Uterus (tissue), 4 donors: ENCODE measurements around the gene KRTAP4-9. TPM values are rescaled to one million over a fixed set of nuclear protein-coding genes. Genes with fewer than 3 reads are reported as not detected.

Experiments used
- DNase-seq, 2 donors: peaks; one replicate each; pipeline ENCODE4 v3.0.0-alpha.2; 2019 to 2020
- H3K27ac ChIP-seq, 2 donors: fragments of 200-600 bp; sonication (generic); 1 replicate in 1 of 2; 2 replicates in 1 of 2; pipeline ENCODE4 v1.5.1; 2016 to 2018
- H3K27me3 ChIP-seq, 2 donors: fragments of 200-600 bp; sonication (generic); one replicate each; pipeline ENCODE4 v1.5.1; 2018 to 2019; ENCODE audit warnings: control low read depth in 1 of 2
- H3K36me3 ChIP-seq, 2 donors: fragments of 200-600 bp; sonication (generic); one replicate each; pipeline ENCODE4 v1.5.1; 2019; ENCODE audit warnings: control low read depth in 1 of 2
- H3K4me1 ChIP-seq, 2 donors: fragments of 200-600 bp; sonication (generic); one replicate each; pipeline ENCODE4 v1.5.1; 2018 to 2019; ENCODE audit warnings: control low read depth in 1 of 2
- H3K4me3 ChIP-seq, 2 donors: fragments of 200-600 bp; sonication (generic); 1 replicate in 1 of 2; 2 replicates in 1 of 2; pipeline ENCODE4 v1.5.1; 2018 to 2019; ENCODE audit warnings: mild to moderate bottlenecking in 1 of 2
- H3K9me3 ChIP-seq, 2 donors: fragments of 200-600 bp; sonication (generic); one replicate each; pipeline ENCODE4 v1.5.1; 2019; ENCODE audit warnings: control low read depth in 1 of 2
- CTCF ChIP-seq, 4 experiments: fragments of 200-600 bp in 2 of 4; fragments of 450-650 bp in 2 of 4; sonication (generic) in 2 of 4; IDR thresholded peaks; one replicate each; pipeline ENCODE4 v1.5.1; 2016 to 2019; ENCODE audit warnings: antibody characterized with exemption in 4 of 4, mild to moderate bottlenecking in 2 of 4, moderate library complexity in 1 of 4
- POLR2A ChIP-seq, 2 donors: fragments of 450-650 bp; IDR thresholded peaks; one replicate each; pipeline ENCODE4 v1.6.1; 2016; ENCODE audit warnings: antibody characterized with exemption in 2 of 2, mild to moderate bottlenecking in 1 of 2, moderate library complexity in 1 of 2
- intact Hi-C: fragments of 100-400 bp; cut with DNase I; formaldehyde crosslinking; loops from one replicate; pipeline ENCODE4 v1.15.1; 2023; ENCODE audit warnings: low total_unique reads
- total RNA-seq, 4 donors: library from RNA; depleted of rRNA in 3 of 4; stranded (reverse); fragments of >200 nt in 3 of 4; gene quantifications; one replicate each; pipeline versions ENCODE4 v1.1.0 to v1.2.4, GENCODE V29; 2014 to 2023
- donor health status: DM: yes; HTN: yes; CAD: no.

KRTAP4-9 gene
- total RNA-seq, 4 donors from 2014 or later, result not detected

- H3K4me3 ChIP-seq, result no peak within 1 kb of the TSS
- no peak for TF ChIP-seq POLR2A (IDR thresholded peaks at IDR 0.05)
- TF ChIP-seq CTCF (IDR thresholded peaks at IDR 0.05), result no peak
- no peaks in the 10 kb centered on the region for H3K9me3 ChIP-seq
- no peak for DNase-seq
- intact Hi-C loops, result no loop called here
- no peak within 1 kb of the TSS for H3K27ac ChIP-seq
- H3K4me1 ChIP-seq, result no peaks in the 10 kb centered on the region
- H3K27me3 ChIP-seq, result no peaks in the 10 kb centered on the region
- no peaks in the 10 kb centered on the region for H3K36me3 ChIP-seq
These were observed 44.4 kb downstream of the KRTAP4-9 start, which contains the start of gene KRTAP4-5 for GRCh38 chr17:41149652-41149985. Gene KRTAP4-5, minus strand, starts transcription at chr17:41149825. Its CDS starts 58 bp downstream, at chr17:41149767.

- H3K27ac ChIP-seq, result no peak overlapping the region
- H3K4me1 ChIP-seq, result no peaks in the 10 kb centered on the region
- no peak for DNase-seq
- H3K9me3 ChIP-seq, result no peaks in the 10 kb centered on the region
- no peak overlapping the region for H3K4me3 ChIP-seq
- TF ChIP-seq POLR2A (IDR thresholded peaks at IDR 0.05) (no peak), CTCF (IDR thresholded peaks at IDR 0.05) (no peak)
- no peaks in the 10 kb centered on the region for H3K27me3 ChIP-seq
- intact Hi-C loops, result no loop called here
- no peaks in the 10 kb centered on the region for H3K36me3 ChIP-seq
These were observed 44.8 kb downstream of the KRTAP4-9 start for GRCh38 chr17:41150026-41150425.

- no peak for DNase-seq
- Histone ChIP-seq H3K4me3 (no peak overlapping the region), H3K9me3 (no peaks in the 10 kb centered on the region), H3K4me1 (no peaks in the 10 kb centered on the region), H3K27me3 (no peaks in the 10 kb centered on the region), H3K27ac (no peak overlapping the region), H3K36me3 (no peaks in the 10 kb centered on the region)
- TF ChIP-seq CTCF (IDR thresholded peaks at IDR 0.05) (no peak), POLR2A (IDR thresholded peaks at IDR 0.05) (no peak)
- intact Hi-C loops, result no loop called here
These were observed 46.3 kb downstream of the KRTAP4-9 start for GRCh38 chr17:41151525-41151924.

GRCh38 chr17:41153856-41154255, 48.7 kb downstream of the KRTAP4-9 start:
- Histone ChIP-seq H3K27ac (no peak overlapping the region), H3K9me3 (no peaks in the 10 kb centered on the region), H3K4me3 (no peak overlapping the region), H3K27me3 (no peaks in the 10 kb centered on the region), H3K36me3 (no peaks in the 10 kb centered on the region), H3K4me1 (no peaks in the 10 kb centered on the region)
- TF ChIP-seq CTCF (IDR thresholded peaks at IDR 0.05) (no peak), POLR2A (IDR thresholded peaks at IDR 0.05) (no peak)
- intact Hi-C loops, result no loop called here
- no peak for DNase-seq

Other genes with a start within 250 kb of the KRTAP4-9 start
- not detected for gene KRT12, start 238.2 kb upstream of the KRTAP4-9 start, total RNA-seq
- under 1 TPM in 3 of 4 donors, not detected in 1; 0.26 to 0.83 (median 0.29) TPM for gene KRT20, start 220.1 kb upstream of the KRTAP4-9 start, total RNA-seq
- 1 to 10 TPM in 1 of 4 donors, under 1 TPM in 1, not detected in 2; 0.79 to 3.1 TPM for gene KRT23, start 167.7 kb upstream of the KRTAP4-9 start, total RNA-seq
- gene KRT39, start 138.4 kb upstream of the KRTAP4-9 start, total RNA-seq, result not detected
- gene KRT40, start 121.1 kb upstream of the KRTAP4-9 start, total RNA-seq, result under 1 TPM in 1 of 4 donors, not detected in 3; 0.21 TPM
- gene KRTAP3-3, start 111.2 kb upstream of the KRTAP4-9 start, total RNA-seq, result not detected
- gene KRTAP3-2, start 105.5 kb upstream of the KRTAP4-9 start, total RNA-seq, result not detected
- not detected for gene KRTAP3-1, start 96.3 kb upstream of the KRTAP4-9 start, total RNA-seq
- gene KRTAP1-5, start 78.2 kb upstream of the KRTAP4-9 start, total RNA-seq, result not detected
- not detected for gene KRTAP1-4, start 75.2 kb upstream of the KRTAP4-9 start, total RNA-seq
- not detected for gene KRTAP1-3, start 70.5 kb upstream of the KRTAP4-9 start, total RNA-seq
- not detected for gene KRTAP1-1, start 63.9 kb upstream of the KRTAP4-9 start, total RNA-seq
- gene KRTAP2-1, start 58.1 kb upstream of the KRTAP4-9 start, total RNA-seq, result not detected
- gene KRTAP2-2, start 50.2 kb upstream of the KRTAP4-9 start, total RNA-seq, result not detected
- not detected for gene KRTAP2-3, start 45.3 kb upstream of the KRTAP4-9 start, total RNA-seq
- not detected for gene KRTAP2-4, start 39.5 kb upstream of the KRTAP4-9 start, total RNA-seq
- not detected for gene KRTAP4-7, start 21.2 kb upstream of the KRTAP4-9 start, total RNA-seq
- not detected for gene KRTAP4-8, start 7.2 kb upstream of the KRTAP4-9 start, total RNA-seq
- gene KRTAP4-16, start 3.2 kb upstream of the KRTAP4-9 start, total RNA-seq, result not detected
- gene KRTAP4-11, start 13.0 kb downstream of the KRTAP4-9 start, total RNA-seq, result not detected
- not detected for gene KRTAP4-12, start 18.8 kb downstream of the KRTAP4-9 start, total RNA-seq
- not detected for gene KRTAP4-6, start 35.2 kb downstream of the KRTAP4-9 start, total RNA-seq
- not detected for gene KRTAP4-5, start 44.4 kb downstream of the KRTAP4-9 start, total RNA-seq
- not detected for gene KRTAP4-4, start 55.4 kb downstream of the KRTAP4-9 start, total RNA-seq
- gene KRTAP4-3, start 62.8 kb downstream of the KRTAP4-9 start, total RNA-seq, result not detected
- gene KRTAP4-2, start 72.8 kb downstream of the KRTAP4-9 start, total RNA-seq, result not detected
- not detected for gene KRTAP4-1, start 79.5 kb downstream of the KRTAP4-9 start, total RNA-seq
- not detected for gene KRTAP9-1, start 84.5 kb downstream of the KRTAP4-9 start, total RNA-seq
- not detected for gene KRTAP9-2, start 121.3 kb downstream of the KRTAP4-9 start, total RNA-seq
- not detected for gene KRTAP9-3, start 127.1 kb downstream of the KRTAP4-9 start, total RNA-seq
- gene KRTAP9-8, start 132.6 kb downstream of the KRTAP4-9 start, total RNA-seq, result not detected
- gene KRTAP9-4, start 144.3 kb downstream of the KRTAP4-9 start, total RNA-seq, result not detected
- gene KRTAP9-9, start 150.0 kb downstream of the KRTAP4-9 start, total RNA-seq, result not detected
- gene KRTAP9-6, start 160.0 kb downstream of the KRTAP4-9 start, total RNA-seq, result not detected
- gene KRTAP9-7, start 170.3 kb downstream of the KRTAP4-9 start, total RNA-seq, result not detected
- not detected for gene KRTAP29-1, start 197.5 kb downstream of the KRTAP4-9 start, total RNA-seq
- not detected for gene KRTAP16-1, start 203.9 kb downstream of the KRTAP4-9 start, total RNA-seq
- not detected for gene KRTAP17-1, start 210.3 kb downstream of the KRTAP4-9 start, total RNA-seq
- gene KRT33A, start 245.4 kb downstream of the KRTAP4-9 start, total RNA-seq, result not detected